IMR-90 (cell line): ENCODE results near the gene VDAC1. TPM values are rescaled to one million over a fixed set of nuclear protein-coding genes. Genes with fewer than 3 reads are reported as not detected.

Source experiments
- ATAC-seq: fragments of 200-7000 bp; cut with Tn5 transposase; 2 replicates; pipeline ENCODE4 v1.9.1; 2020; ENCODE audit warnings: low read depth, mild to moderate bottlenecking, moderate library complexity
- BruUV-seq: library from RNA; stranded (reverse); fragments of 400-500 nt; replicated peaks from 2 replicates; lab custom pipeline; 2021; lab: Mats Ljungman, UMichigan
- CTCF ChIA-PET: fragments of 300-600 bp; formaldehyde crosslinking; extraction: SDS; loops from one replicate; lab custom pipeline; 2021; ENCODE audit warnings: antibody characterized with exemption; lab: Yijun Ruan, JAX
- POLR2A ChIA-PET: fragments of 300-600 bp; sonication (Branson Sonifier 250); formaldehyde crosslinking; loops from one replicate; lab custom pipeline; 2022; ENCODE audit warnings: antibody characterized with exemption; ENCODE audit not compliant: unreplicated experiment; lab: Charles Lee
- DNase-seq: peaks from one replicate; pipeline ENCODE4 v3.0.0; 2013
- H2AFZ ChIP-seq: replicated peaks from 2 replicates; pipeline ENCODE3; 2013; ENCODE audit warnings: low read length, mild to moderate bottlenecking; ENCODE audit not compliant: poor library complexity
- H2AK5ac ChIP-seq: 2 replicates; pipeline ENCODE4 v1.6.1; 2013; ENCODE audit warnings: low read depth, low read length, inconsistent platforms
- H2AK9ac ChIP-seq: replicated peaks from 2 replicates; pipeline ENCODE3; 2013; ENCODE audit warnings: mild to moderate bottlenecking, low read depth, low read length, moderate library complexity; ENCODE audit not compliant: poor library complexity
- H2BK120ac ChIP-seq: 2 replicates; pipeline ENCODE4 v1.6.1; 2013; ENCODE audit warnings: low read depth, low read length, inconsistent platforms
- H2BK15ac ChIP-seq: 3 replicates; pipeline ENCODE4 v1.6.1; 2013; ENCODE audit warnings: low read depth, low read length, inconsistent platforms
- H2BK20ac ChIP-seq: 2 replicates; pipeline ENCODE4 v1.6.1; 2013; ENCODE audit warnings: low read depth, mild to moderate bottlenecking, inconsistent platforms, low read length, moderate library complexity
- H2BK5ac ChIP-seq: 2 replicates; pipeline ENCODE4 v1.6.1; 2013; ENCODE audit warnings: mild to moderate bottlenecking, low read depth, low read length, inconsistent platforms; ENCODE audit not compliant: poor library complexity, severe bottlenecking
- H3K14ac ChIP-seq: replicated peaks from 2 replicates; pipeline ENCODE4 v1.6.1; 2013; ENCODE audit warnings: low read depth, low read length, inconsistent platforms
- H3K18ac ChIP-seq: 2 replicates; pipeline ENCODE4 v1.6.1; 2013; ENCODE audit warnings: low read depth, low read length, control low read depth
- H3K23ac ChIP-seq: 2 replicates; pipeline ENCODE4 v1.6.1; 2013; ENCODE audit warnings: low read depth, low read length, inconsistent platforms
- H3K27ac ChIP-seq: 2 replicates; pipeline ENCODE4 v1.5.1; 2013; ENCODE audit warnings: mild to moderate bottlenecking, control low read depth, low read length; ENCODE audit not compliant: insufficient read depth
- H3K27me3 ChIP-seq: 2 replicates; pipeline ENCODE4 v1.6.1; 2013; ENCODE audit warnings: low read length; ENCODE audit not compliant: control insufficient read depth, insufficient read depth
- H3K36me3 ChIP-seq: 2 replicates; pipeline ENCODE4 v1.6.1; 2013; ENCODE audit warnings: low read length, mixed read lengths; ENCODE audit not compliant: control insufficient read depth, insufficient read depth
- H3K4ac ChIP-seq: 2 replicates; pipeline ENCODE4 v1.6.1; 2013; ENCODE audit warnings: low read depth, low read length, inconsistent platforms
- H3K4me1 ChIP-seq: 2 replicates; pipeline ENCODE4 v1.6.1; 2013; ENCODE audit warnings: low read length, mixed read lengths; ENCODE audit not compliant: control insufficient read depth, insufficient read depth
- H3K4me2 ChIP-seq: 2 replicates; pipeline ENCODE4 v1.6.1; 2013; ENCODE audit warnings: low read depth, mild to moderate bottlenecking, control low read depth, low read length, moderate library complexity
- H3K4me3 ChIP-seq: 2 replicates; pipeline ENCODE4 v1.5.1; 2013; ENCODE audit warnings: low read depth, mild to moderate bottlenecking, control low read depth, low read length, moderate library complexity; ENCODE audit not compliant: insufficient read depth
- H3K56ac ChIP-seq: 2 replicates; pipeline ENCODE4 v1.6.1; 2013; ENCODE audit warnings: low read length, inconsistent platforms; ENCODE audit not compliant: insufficient read depth; ENCODE audit errors: extremely low read depth
- H3K79me1 ChIP-seq, 2 experiments: 2 replicates each; pipeline ENCODE4 v1.6.1; 2013; ENCODE audit warnings: low read length in 2 of 2, inconsistent platforms in 1 of 2, low read depth in 1 of 2
- H3K9ac ChIP-seq: 2 replicates; pipeline ENCODE4 v1.6.1; 2013; ENCODE audit warnings: low read depth, low read length, control low read depth
- H3K9me1 ChIP-seq: 2 replicates; pipeline ENCODE4 v1.6.1; 2013; ENCODE audit warnings: low read length, inconsistent platforms; ENCODE audit not compliant: insufficient read depth
- H3K9me3 ChIP-seq: 2 replicates; pipeline ENCODE4 v1.6.1; 2013; ENCODE audit warnings: low read length; ENCODE audit not compliant: control insufficient read depth, insufficient read depth
- H4K20me1 ChIP-seq: 2 replicates; pipeline ENCODE4 v1.6.1; 2013; ENCODE audit warnings: low read length, inconsistent platforms; ENCODE audit not compliant: insufficient read depth
- H4K5ac ChIP-seq: 2 replicates; pipeline ENCODE4 v1.6.1; 2013; ENCODE audit warnings: mild to moderate bottlenecking, low read depth, low read length, control low read depth
- H4K8ac ChIP-seq, 2 experiments: 2 replicates each; pipeline ENCODE4 v1.6.1; 2013; ENCODE audit warnings: low read depth in 2 of 2, low read length in 2 of 2, control low read depth in 1 of 2, inconsistent platforms in 1 of 2
- H4K91ac ChIP-seq: 2 replicates; pipeline ENCODE4 v1.6.1; 2013; ENCODE audit warnings: low read depth, low read length, inconsistent platforms; ENCODE audit not compliant: insufficient read depth
- CHD1 ChIP-seq: IDR thresholded peaks from 2 replicates; pipeline ENCODE4 v1.6.1; 2012; ENCODE audit warnings: low read depth, low read length, improper control_type of control experiment
- CTCF ChIP-seq: conservative IDR thresholded peaks from 2 replicates; pipeline ENCODE4 v1.5.1; 2012; ENCODE audit warnings: mild to moderate bottlenecking, low read depth, low read length, improper control_type of control experiment
- ELK1 ChIP-seq: fragments of 150-350 bp; IDR thresholded peaks from 2 replicates; pipeline ENCODE4 v1.6.1; 2016; ENCODE audit warnings: low read depth, mild to moderate bottlenecking, low read length, moderate library complexity, borderline replicate concordance
- MAFK ChIP-seq: IDR thresholded peaks from 2 replicates; pipeline ENCODE4 v1.6.1; 2012; ENCODE audit warnings: low read depth, low read length, improper control_type of control experiment
- MAZ ChIP-seq: IDR thresholded peaks from 2 replicates; pipeline ENCODE4 v1.6.1; 2012; ENCODE audit warnings: low read depth, mild to moderate bottlenecking, low read length, improper control_type of control experiment, moderate library complexity, borderline replicate concordance
- NFE2L2 ChIP-seq: fragments of 150-350 bp; IDR thresholded peaks from 2 replicates; pipeline ENCODE4 v1.6.1; 2016; ENCODE audit warnings: low read depth, mild to moderate bottlenecking, low read length
- POLR2A ChIP-seq: IDR thresholded peaks from 2 replicates; pipeline ENCODE4 v1.6.1; 2012; ENCODE audit warnings: mild to moderate bottlenecking, low read depth, low read length
- RAD21 ChIP-seq: IDR thresholded peaks from 2 replicates; pipeline ENCODE4 v1.6.1; 2012; ENCODE audit warnings: low read length, improper control_type of control experiment
- RCOR1 ChIP-seq: IDR thresholded peaks from 2 replicates; pipeline ENCODE4 v1.6.1; 2012; ENCODE audit warnings: mild to moderate bottlenecking, low read length, improper control_type of control experiment; ENCODE audit not compliant: insufficient replicate concordance
- USF2 ChIP-seq: fragments of 150-350 bp; IDR thresholded peaks from 2 replicates; pipeline ENCODE4 v1.6.1; 2017; ENCODE audit warnings: mild to moderate bottlenecking, antibody characterized with exemption, low read length, low read depth
- WGBS, 2 experiments: methylation state at CpG; one replicate each; pipeline versions ENCODE4 v1.1.5 to v1.1.7; 2013; ENCODE audit warnings: missing lambda C conversion rate in 2 of 2; ENCODE audit not compliant: insufficient read length in 1 of 2; ENCODE audit errors: extremely low coverage in 2 of 2; 5-methylcytosine and 5-hydroxymethylcytosine counted together
- dilution Hi-C: fragments of 300-500 bp; cut with HindIII; formaldehyde crosslinking; loops from one replicate; pipeline ENCODE4 v1.14.3; 2018; ENCODE audit warnings: low sequenced_read_pairs; ENCODE audit not compliant: unreplicated experiment
- in situ Hi-C: fragments of 300-500 bp; cut with MboI; formaldehyde crosslinking; loops from 3 replicates; pipeline ENCODE4 v1.14.3; 2019; ENCODE audit warnings: low sequenced_read_pairs, inconsistent platforms, mixed read lengths
- intact Hi-C: fragments of 100-400 bp; cut with micrococcal nuclease; formaldehyde crosslinking; loops from 2 replicates; pipeline ENCODE4 v1.10.0; 2022
- polyA plus RNA-seq, 3 experiments: library from polyadenylated mRNA; depleted of rRNA; stranded (reverse); fragments of >200 nt; gene quantifications; 2 replicates each; pipeline ENCODE4 v1.2.3, GENCODE V29; 2012; ENCODE audit warnings: low replicate concordance in 1 of 3
- total RNA-seq: library from RNA; depleted of rRNA; stranded (reverse); fragments of >200 nt; gene quantifications from 2 replicates; pipeline ENCODE4 v1.2.3, GENCODE V29; 2012

VDAC1 gene
- total and polyA plus RNA-seq, 2 of the 4 experiments (the other 2 are of a cell fraction), result 289 to 365 TPM

- H3K9me3 ChIP-seq, result peaks cover 1% of the 10 kb centered on the region; the same call in 1 of the 2 replicates
- ATAC-seq (no peak), DNase-seq (no peak)
- no peaks in the 10 kb centered on the region for H3K79me1 ChIP-seq
- WGBS, 2 experiments, result no CpG with 5 or more reads among the region's 3 CpGs
- no peak overlapping the region for H2BK120ac ChIP-seq
- dilution Hi-C loops, result no loop called here
- H3K27ac ChIP-seq, result no peak overlapping the region
- H3K4ac ChIP-seq, result no peak overlapping the region
- H4K5ac ChIP-seq, result no peak overlapping the region
- no peak overlapping the region for H2BK20ac ChIP-seq
- H2AK5ac ChIP-seq, result no peak overlapping the region
- no peaks in the 10 kb centered on the region for H3K36me3 ChIP-seq
- ChIA-PET CTCF (no interaction called here), POLR2A (no interaction called here)
- no peaks in the 10 kb centered on the region for H3K4me1 ChIP-seq
- H2AK9ac ChIP-seq, result no peak overlapping the region
- no peak overlapping the region for H3K4me3 ChIP-seq
- no peak overlapping the region for H3K4me2 ChIP-seq
- intact Hi-C loops, result loop anchor here (5.0 to 10.0 kb wide), 3 partner anchors 185 to 827 kb away; no protein-coding TSS in a partner anchor
- H3K18ac ChIP-seq, result no peak overlapping the region
- H4K91ac ChIP-seq, result no peak overlapping the region
- H3K56ac ChIP-seq, result no peak overlapping the region
- BruUV-seq, result no TSS peak
- no peak overlapping the region for H2BK15ac ChIP-seq
- no peak for TF ChIP-seq USF2
- TF ChIP-seq RCOR1, result no peak
- TF ChIP-seq NFE2L2, result no peak
- TF ChIP-seq POLR2A, result no peak
- no peak for TF ChIP-seq CHD1
- no peak for TF ChIP-seq RAD21
- no peak for TF ChIP-seq CTCF
- TF ChIP-seq MAFK, result no peak
- no peak for TF ChIP-seq ELK1
- TF ChIP-seq MAZ, result no peak
- no peak overlapping the region for H2BK5ac ChIP-seq
- H3K9me1 ChIP-seq, result no peaks in the 10 kb centered on the region
- no peak overlapping the region for H3K14ac ChIP-seq
- in situ Hi-C loops, result loop anchor here (10.0 kb wide), 2 partner anchors 515 to 825 kb away; no protein-coding TSS in a partner anchor
- H4K8ac ChIP-seq, result no peak overlapping the region
- peaks cover 20% of the 10 kb centered on the region for H3K27me3 ChIP-seq
- H3K9ac ChIP-seq, result no peak overlapping the region
- no peaks in the 10 kb centered on the region for H4K20me1 ChIP-seq
- H2AFZ ChIP-seq, result no peak overlapping the region
- H3K23ac ChIP-seq, result no peak overlapping the region
Measured at GRCh38 chr5:133939668-133940067, 65.1 kb downstream of the VDAC1 start.
